Esophagus muscularis mucosa (tissue), 4 donors: ENCODE data around the gene CBX4.

Source experiments
- CTCF ChIP-seq, 3 experiments: fragments of 200-600 bp in 2 of 3; fragments of 450-650 bp in 1 of 3; sonication (generic) in 2 of 3; IDR thresholded peaks; one replicate each; pipeline ENCODE4 v1.5.1; 2017 to 2019; ENCODE audit warnings: antibody characterized with exemption in 3 of 3, mild to moderate bottlenecking in 2 of 3, moderate library complexity in 1 of 3
- EP300 ChIP-seq: sonication (generic); formaldehyde crosslinking; IDR thresholded peaks from one replicate; pipeline ENCODE4 v1.6.1; 2017; ENCODE audit warnings: antibody characterized with exemption
- POLR2A ChIP-seq: fragments of 450-650 bp; IDR thresholded peaks from one replicate; pipeline ENCODE4 v1.6.1; 2017; ENCODE audit warnings: antibody characterized with exemption, moderate library complexity, mild to moderate bottlenecking, low read depth
- POLR2AphosphoS5 ChIP-seq, 2 donors: sonication (generic); formaldehyde crosslinking; IDR thresholded peaks; one replicate each; pipeline ENCODE4 v1.6.1; 2017; ENCODE audit warnings: antibody characterized with exemption in 2 of 2

DNA sequence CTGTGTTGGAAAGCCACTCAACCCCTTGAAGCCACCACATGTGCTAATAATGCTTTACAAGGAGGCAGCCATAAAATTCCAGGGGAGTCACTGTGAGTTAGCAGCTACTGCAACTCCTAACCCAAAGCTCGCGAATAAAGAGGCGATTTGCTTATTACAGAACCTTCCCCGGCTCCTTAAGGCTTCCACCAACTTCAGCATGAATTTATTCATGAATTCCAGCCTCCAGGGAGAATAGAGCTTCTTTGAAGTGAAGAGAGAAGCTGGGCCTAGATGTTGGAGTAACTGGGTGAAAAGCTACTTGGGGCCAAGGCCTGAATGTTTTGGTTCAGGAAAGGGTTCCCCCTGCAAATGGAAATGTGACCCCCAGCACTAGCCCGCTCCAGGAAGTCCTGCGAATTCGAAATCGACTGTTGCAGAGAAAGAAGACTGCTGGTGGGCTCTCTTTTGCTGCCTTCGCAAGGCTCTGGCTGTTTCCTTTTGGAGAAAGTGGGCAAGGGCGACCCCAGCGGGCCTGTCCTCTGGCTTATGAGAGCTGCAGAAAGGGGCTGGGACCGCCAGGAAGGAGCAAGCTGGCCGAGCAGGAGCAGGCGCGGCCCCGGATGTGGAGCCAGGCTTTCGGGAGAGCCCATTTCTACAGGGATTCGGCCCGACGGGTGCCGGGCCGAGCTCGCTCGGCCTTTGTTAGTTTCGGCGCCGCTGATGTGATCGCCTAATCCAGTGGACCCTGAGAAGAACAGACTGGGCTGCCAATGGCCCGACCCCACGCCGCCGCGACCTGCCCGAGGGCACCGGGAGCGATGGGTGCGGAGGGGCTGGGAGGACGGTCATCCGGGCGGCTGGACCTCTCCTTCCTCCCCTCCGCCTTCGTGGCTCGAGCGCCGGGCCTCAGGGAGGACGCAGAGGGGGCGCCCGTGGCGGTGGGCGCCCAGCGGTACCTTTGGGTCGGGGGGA is 50.0 kb downstream of the CBX4 start:
- no peak for TF ChIP-seq CTCF (IDR thresholded peaks at IDR 0.05)
- TF ChIP-seq POLR2AphosphoS5 (IDR thresholded peaks at IDR 0.05): no peak
- no peak for TF ChIP-seq POLR2A
- no peak for TF ChIP-seq EP300
